GM12892 (cell line): ENCODE measurements around the gene DNER.

ENCODE experiments used
- POLR2A ChIP-seq: IDR thresholded peaks from 2 replicates; pipeline ENCODE4 v1.6.1; 2011; ENCODE audit warnings: low read depth, low read length, control low read depth
- POLR2AphosphoS5 ChIP-seq: IDR thresholded peaks from 2 replicates; pipeline ENCODE4 v1.6.1; 2011; ENCODE audit warnings: low read depth, low read length, control low read depth
- TAF1 ChIP-seq: IDR thresholded peaks from 2 replicates; pipeline ENCODE4 v1.6.1; 2011; ENCODE audit warnings: low read depth, mild to moderate bottlenecking, control low read depth, low read length, borderline replicate concordance

DNA sequence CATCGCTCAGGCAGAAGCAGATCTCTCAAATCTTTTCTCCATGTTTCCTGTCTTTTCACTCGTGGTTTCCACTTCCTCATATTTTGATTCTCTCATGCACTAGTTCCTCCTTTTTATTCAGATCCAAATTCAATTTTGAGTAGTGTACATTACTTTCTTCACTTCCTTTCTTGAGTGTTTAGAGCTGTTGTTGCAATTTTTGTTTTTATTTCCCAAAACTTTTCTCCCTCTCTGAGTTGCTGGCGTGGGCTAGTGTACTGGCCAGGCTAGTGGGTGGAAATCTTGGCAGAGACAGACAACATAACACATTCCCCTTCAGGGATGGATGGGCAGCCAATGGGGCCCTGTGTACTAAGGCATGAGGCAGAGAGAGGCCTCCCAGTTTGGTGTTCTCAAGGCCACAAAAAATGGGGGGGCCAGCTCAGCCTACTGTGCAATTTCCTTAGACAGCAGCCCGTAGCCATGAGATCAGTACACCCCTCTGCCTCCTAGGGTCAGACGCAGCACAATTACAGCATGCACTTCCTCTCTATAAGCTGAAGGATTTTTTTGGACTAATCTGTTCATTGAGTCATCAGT is 298.1 kb downstream of the DNER start:
- TF ChIP-seq POLR2A = no peak
- no peak for TF ChIP-seq POLR2AphosphoS5
- TF ChIP-seq TAF1 = no peak
